H1 (cell line): ENCODE data around the gene TCN2. TPM values are rescaled to one million over a fixed set of nuclear protein-coding genes. Genes with fewer than 3 reads are reported as not detected.

Experiments used
- ASH2L ChIP-seq: fragments of 200-600, 300-600 bp; sonication (generic); IDR thresholded peaks from one replicate; pipeline ENCODE4 v1.7.1; 2017; ENCODE audit warnings: low read length
- BCL11A ChIP-seq, 2 experiments: IDR thresholded peaks; one replicate each; pipeline ENCODE4 v1.6.1; 2011; ENCODE audit warnings: low read depth in 2 of 2, low read length in 2 of 2, mild to moderate bottlenecking in 2 of 2
- CREB1 ChIP-seq: IDR thresholded peaks from 2 replicates; pipeline ENCODE4 v1.6.1; 2012; ENCODE audit warnings: inconsistent platforms
- CTBP2 ChIP-seq: IDR thresholded peaks from 2 replicates; pipeline ENCODE4 v1.7.0; 2011; ENCODE audit warnings: borderline replicate concordance, mild to moderate bottlenecking, moderate library complexity, mixed read lengths, low read length; ENCODE audit not compliant: insufficient read depth, insufficient read length
- EP300 ChIP-seq, 2 experiments: IDR thresholded peaks; 1 replicate in 1 of 2; 2 replicates in 1 of 2; pipeline ENCODE4 v1.6.1; 2011 to 2012; ENCODE audit warnings: low read depth in 2 of 2, low read length in 2 of 2, mild to moderate bottlenecking in 2 of 2, borderline replicate concordance in 1 of 2, inconsistent platforms in 1 of 2, moderate library complexity in 1 of 2
- EZH2 ChIP-seq: fragments of 200-600 bp; sonication (generic); IDR thresholded peaks from 2 replicates; pipeline ENCODE4 v1.7.1; 2012; ENCODE audit warnings: low read depth, mild to moderate bottlenecking, moderate library complexity, low read length, inconsistent platforms; ENCODE audit not compliant: severe bottlenecking
- HDAC2 ChIP-seq, 2 experiments: fragments of 300-600 bp in 1 of 2; sonication (generic) in 1 of 2; IDR thresholded peaks; 2 replicates each; pipeline ENCODE4 v1.6.1; 2011 to 2012; ENCODE audit warnings: low read depth in 2 of 2, low read length in 2 of 2, mild to moderate bottlenecking in 2 of 2, moderate library complexity in 2 of 2, borderline replicate concordance in 1 of 2, inconsistent platforms in 1 of 2
- HDAC6 ChIP-seq: IDR thresholded peaks from one replicate; pipeline ENCODE4 v1.7.1; 2012; ENCODE audit warnings: low read depth, mild to moderate bottlenecking, inconsistent platforms, low read length, moderate library complexity
- KDM4A ChIP-seq: IDR thresholded peaks from one replicate; pipeline ENCODE4 v1.7.1; 2012; ENCODE audit warnings: low read depth, mild to moderate bottlenecking, moderate library complexity, low read length, inconsistent platforms; ENCODE audit not compliant: severe bottlenecking
- MAX ChIP-seq: IDR thresholded peaks from 2 replicates; pipeline ENCODE4 v1.6.1; 2012; ENCODE audit warnings: inconsistent platforms
- NANOG ChIP-seq: IDR thresholded peaks from 2 replicates; pipeline ENCODE4 v1.6.1; 2011; ENCODE audit warnings: low read length, low read depth, mild to moderate bottlenecking, inconsistent platforms; ENCODE audit not compliant: insufficient read depth, poor library complexity, severe bottlenecking
- PHF8 ChIP-seq: fragments of 200-600 bp; sonication (generic); conservative IDR thresholded peaks from 2 replicates; pipeline ENCODE4 v1.7.1; 2012; ENCODE audit warnings: low read depth, mild to moderate bottlenecking, inconsistent platforms, low read length, moderate library complexity
- POU5F1 ChIP-seq: IDR thresholded peaks from 2 replicates; pipeline ENCODE4 v1.6.1; 2011; ENCODE audit warnings: low read depth, mild to moderate bottlenecking, low read length, moderate library complexity
- RXRA ChIP-seq: IDR thresholded peaks from 2 replicates; pipeline ENCODE4 v1.6.1; 2011; ENCODE audit warnings: low read depth, mild to moderate bottlenecking, low read length, moderate library complexity; ENCODE audit not compliant: insufficient read depth
- SIN3A ChIP-seq, 2 experiments: IDR thresholded peaks in 1 of 2; conservative IDR thresholded peaks in 1 of 2; 2 replicates each; pipeline ENCODE4 v1.6.1; 2011 to 2012; ENCODE audit warnings: low read length in 2 of 2, improper control_type of control experiment in 1 of 2, low read depth in 1 of 2, mild to moderate bottlenecking in 1 of 2
- SIX5 ChIP-seq: IDR thresholded peaks from 2 replicates; pipeline ENCODE4 v1.6.1; 2011; ENCODE audit warnings: mild to moderate bottlenecking, low read depth, low read length
- SUZ12 ChIP-seq: fragments of 200-600 bp; sonication (generic); IDR thresholded peaks from 2 replicates; pipeline ENCODE4 v1.6.1; 2012; ENCODE audit warnings: mild to moderate bottlenecking, inconsistent platforms, low read length, moderate library complexity, mixed read lengths
- YY1 ChIP-seq: IDR thresholded peaks from 2 replicates; pipeline ENCODE4 v1.6.1; 2011; ENCODE audit warnings: low read depth, mild to moderate bottlenecking, low read length
- polyA plus RNA-seq, 7 experiments: library from polyadenylated mRNA; depleted of rRNA in 3 of 7; stranded (reverse) in 5 of 7; unstranded in 2 of 7; fragments of >200 nt in 5 of 7; fragments of 200-250 nt in 2 of 7; gene quantifications; 1 replicate in 5 of 7; 2 replicates in 1 of 7; 4 replicates in 1 of 7; pipeline versions ENCODE4 v1.2.1 to v1.2.3, GENCODE V29; 2011 to 2013; ENCODE audit warnings: missing spikeins in 2 of 7, mixed read lengths in 2 of 7
- total RNA-seq: library from RNA; stranded (reverse); fragmentation: NEBNext Ultra II Directional; extraction: Animal tissue kit (Norgen Biotek cat#: 25700); gene quantifications from 2 replicates; pipeline ENCODE4 v1.2.1, GENCODE V29; 2021
- TF ChIP-seq, protein P1 (sequence below): IDR thresholded peaks from 2 replicates; pipeline ENCODE4 v1.6.1; 2012; ENCODE audit warnings: inconsistent platforms
- TF ChIP-seq, protein P2 (sequence below): IDR thresholded peaks from 2 replicates; pipeline ENCODE4 v1.6.1; 2011; ENCODE audit warnings: low read length, improper control_type of control experiment

Gene TCN2
- total and polyA plus RNA-seq, 2 of the 8 experiments (the other 6 are each of a cell fraction or from before 2014, with no cell fraction given): 30.0 to 87.8 TPM

DNA sequence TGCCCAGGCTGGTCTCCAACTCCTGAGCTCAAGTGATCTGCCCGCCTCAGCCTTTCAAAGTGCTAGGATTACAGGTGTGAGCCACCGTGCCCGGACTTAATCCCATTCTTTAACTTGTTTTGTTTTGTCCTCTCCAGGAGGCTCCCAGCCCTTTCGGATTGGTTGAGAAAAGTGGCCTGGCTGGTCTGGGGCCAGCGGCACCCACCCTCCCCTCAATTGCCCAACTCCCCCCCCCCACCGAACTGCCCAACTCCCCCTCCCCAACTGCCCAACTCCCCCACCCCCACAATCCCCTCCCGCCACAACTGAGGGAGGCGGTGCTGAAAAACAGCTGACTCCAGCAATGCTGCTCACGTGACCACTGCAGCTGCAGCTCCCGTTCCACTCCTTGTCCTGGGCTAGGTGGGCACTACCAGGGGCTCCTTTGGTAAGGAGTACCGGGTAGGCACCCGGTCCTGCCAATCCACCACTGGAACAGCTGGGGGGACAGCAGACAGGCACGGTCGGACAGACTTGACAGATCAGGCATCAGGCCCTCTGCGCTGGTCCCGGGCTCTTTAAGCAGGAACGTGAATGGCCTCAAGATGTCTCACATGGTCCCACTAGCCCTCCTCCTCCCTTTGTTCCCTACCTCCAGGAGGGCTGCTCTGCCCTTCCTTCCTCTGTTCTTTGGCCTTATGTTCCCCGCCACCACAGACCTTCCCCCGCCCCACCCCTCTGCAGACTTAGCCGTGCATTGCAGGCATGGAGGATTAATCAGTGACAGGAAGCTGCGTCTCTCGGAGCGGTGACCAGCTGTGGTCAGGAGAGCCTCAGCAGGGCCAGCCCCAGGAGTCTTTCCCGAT is at the start of gene TCN2 (continued):
- TF ChIP-seq KDM4A (peak; percentile 95), RXRA (no peak), SIN3A (conservative IDR thresholded peaks at IDR 0.05 in 1 of 2, IDR thresholded peaks at IDR 0.05 in 1 of 2; ENCODE audit: low read depth in 1 of 2, low read length in 2 of 2) (peak; percentile 90 to 97; a peak in 3 of 4 replicates), ASH2L (peak; percentile 35), SUZ12 (no peak), SIX5 (no peak), CTBP2 (no peak), PHF8 (peak; percentile 61), EP300 (IDR thresholded peaks at IDR 0.05; ENCODE audit: borderline replicate concordance in 1 of 2, low read depth in 2 of 2, low read length in 2 of 2) (peak in 1 of 2 experiments; percentile 0; a peak in 1 of 3 replicates), EZH2 (no peak), HDAC6 (no peak), MAX (peak; percentile 84), BCL11A (IDR thresholded peaks at IDR 0.05; ENCODE audit: low read depth in 2 of 2, low read length in 2 of 2) (no peak), HDAC2 (IDR thresholded peaks at IDR 0.05; ENCODE audit: borderline replicate concordance in 1 of 2, low read depth in 2 of 2, low read length in 2 of 2) (peak in 1 of 2 experiments; percentile 85; a peak in 2 of 4 replicates), YY1 (no peak), POU5F1 (no peak), CREB1 (no peak), NANOG (no peak)
- TF ChIP-seq, protein P1, sequence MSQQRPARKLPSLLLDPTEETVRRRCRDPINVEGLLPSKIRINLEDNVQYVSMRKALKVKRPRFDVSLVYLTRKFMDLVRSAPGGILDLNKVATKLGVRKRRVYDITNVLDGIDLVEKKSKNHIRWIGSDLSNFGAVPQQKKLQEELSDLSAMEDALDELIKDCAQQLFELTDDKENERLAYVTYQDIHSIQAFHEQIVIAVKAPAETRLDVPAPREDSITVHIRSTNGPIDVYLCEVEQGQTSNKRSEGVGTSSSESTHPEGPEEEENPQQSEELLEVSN: peak; percentile 47; the same call in 1 of the 2 replicates
- TF ChIP-seq, protein P2, sequence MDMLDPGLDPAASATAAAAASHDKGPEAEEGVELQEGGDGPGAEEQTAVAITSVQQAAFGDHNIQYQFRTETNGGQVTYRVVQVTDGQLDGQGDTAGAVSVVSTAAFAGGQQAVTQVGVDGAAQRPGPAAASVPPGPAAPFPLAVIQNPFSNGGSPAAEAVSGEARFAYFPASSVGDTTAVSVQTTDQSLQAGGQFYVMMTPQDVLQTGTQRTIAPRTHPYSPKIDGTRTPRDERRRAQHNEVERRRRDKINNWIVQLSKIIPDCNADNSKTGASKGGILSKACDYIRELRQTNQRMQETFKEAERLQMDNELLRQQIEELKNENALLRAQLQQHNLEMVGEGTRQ: peak; percentile 97
